ENCODE data around the gene IFNGR1. TPM values are rescaled to one million over a fixed set of nuclear protein-coding genes. Genes with fewer than 3 reads are reported as not detected.

Gene IFNGR1
- total RNA-seq, 1 donor from 2014 or later, result 23.0 TPM

DNA sequence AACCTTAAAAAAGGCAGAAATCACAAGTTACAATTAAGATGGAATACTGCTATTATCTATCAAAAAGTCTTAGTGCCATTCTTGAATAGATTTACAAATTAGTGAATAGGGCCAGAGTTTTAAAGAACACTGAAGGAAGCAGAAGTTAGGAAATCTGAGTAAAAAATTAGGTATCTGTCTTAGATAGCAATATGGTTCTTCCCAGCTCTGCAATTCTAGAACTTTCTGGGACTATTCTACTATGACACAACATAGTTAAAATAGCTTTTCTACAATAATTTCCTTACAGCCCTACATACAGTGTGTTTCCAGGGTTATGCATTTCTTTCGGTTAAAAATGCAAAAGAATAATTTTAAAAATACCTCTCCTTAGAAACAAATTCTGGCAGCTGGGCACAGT, 18.2 kb downstream of the IFNGR1 start:
- H3K9me3 Mint-ChIP-seq, result no peaks in the 10 kb centered on the region
- H3K27me3 Mint-ChIP-seq (ENCODE audit: low read depth), result no peaks in the 10 kb centered on the region
- H3K36me3 Mint-ChIP-seq (ENCODE audit: low read depth), result peaks cover 33% of the 10 kb centered on the region
- DNase-seq (ENCODE audit: low read depth, low spot score), result no peak
- H3K4me3 Mint-ChIP-seq, result no peak overlapping the region
- no peaks in the 10 kb centered on the region for H3K4me1 Mint-ChIP-seq
- TF ChIP-seq, protein P1, sequence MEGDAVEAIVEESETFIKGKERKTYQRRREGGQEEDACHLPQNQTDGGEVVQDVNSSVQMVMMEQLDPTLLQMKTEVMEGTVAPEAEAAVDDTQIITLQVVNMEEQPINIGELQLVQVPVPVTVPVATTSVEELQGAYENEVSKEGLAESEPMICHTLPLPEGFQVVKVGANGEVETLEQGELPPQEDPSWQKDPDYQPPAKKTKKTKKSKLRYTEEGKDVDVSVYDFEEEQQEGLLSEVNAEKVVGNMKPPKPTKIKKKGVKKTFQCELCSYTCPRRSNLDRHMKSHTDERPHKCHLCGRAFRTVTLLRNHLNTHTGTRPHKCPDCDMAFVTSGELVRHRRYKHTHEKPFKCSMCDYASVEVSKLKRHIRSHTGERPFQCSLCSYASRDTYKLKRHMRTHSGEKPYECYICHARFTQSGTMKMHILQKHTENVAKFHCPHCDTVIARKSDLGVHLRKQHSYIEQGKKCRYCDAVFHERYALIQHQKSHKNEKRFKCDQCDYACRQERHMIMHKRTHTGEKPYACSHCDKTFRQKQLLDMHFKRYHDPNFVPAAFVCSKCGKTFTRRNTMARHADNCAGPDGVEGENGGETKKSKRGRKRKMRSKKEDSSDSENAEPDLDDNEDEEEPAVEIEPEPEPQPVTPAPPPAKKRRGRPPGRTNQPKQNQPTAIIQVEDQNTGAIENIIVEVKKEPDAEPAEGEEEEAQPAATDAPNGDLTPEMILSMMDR (conservative IDR thresholded peaks at IDR 0.05), result no peak
- H3K27ac Mint-ChIP-seq (ENCODE audit: unreplicated experiment), result no peak overlapping the region

DNA sequence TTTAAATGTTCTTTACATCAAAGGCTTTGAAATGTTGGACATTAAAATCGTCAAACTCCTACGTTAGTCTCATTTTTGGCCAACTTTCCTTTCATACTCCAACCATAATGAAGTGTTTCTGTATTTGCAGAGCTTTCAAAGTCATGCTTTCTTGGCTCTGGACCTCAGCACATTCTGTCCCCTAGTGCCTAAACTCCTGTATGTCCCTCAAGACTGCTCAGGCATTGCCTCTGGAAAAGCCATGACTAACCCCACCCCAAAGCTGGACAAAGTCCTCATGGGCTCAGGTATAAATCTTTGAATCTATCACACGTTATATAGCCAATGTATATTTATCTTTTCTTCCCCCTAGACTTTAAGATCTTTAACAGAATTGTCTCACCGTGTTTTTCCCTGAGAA, 18.9 kb downstream of the IFNGR1 start:
- TF ChIP-seq, protein P1 (conservative IDR thresholded peaks at IDR 0.05), result no peak
- DNase-seq (ENCODE audit: low read depth, low spot score), result no peak
- H3K4me1 Mint-ChIP-seq, result no peaks in the 10 kb centered on the region
- no peak overlapping the region for H3K27ac Mint-ChIP-seq (ENCODE audit: unreplicated experiment)
- H3K4me3 Mint-ChIP-seq, result no peak overlapping the region
- H3K27me3 Mint-ChIP-seq (ENCODE audit: low read depth), result no peaks in the 10 kb centered on the region
- no peaks in the 10 kb centered on the region for H3K9me3 Mint-ChIP-seq
- peaks cover 30% of the 10 kb centered on the region for H3K36me3 Mint-ChIP-seq (ENCODE audit: low read depth)

DNA sequence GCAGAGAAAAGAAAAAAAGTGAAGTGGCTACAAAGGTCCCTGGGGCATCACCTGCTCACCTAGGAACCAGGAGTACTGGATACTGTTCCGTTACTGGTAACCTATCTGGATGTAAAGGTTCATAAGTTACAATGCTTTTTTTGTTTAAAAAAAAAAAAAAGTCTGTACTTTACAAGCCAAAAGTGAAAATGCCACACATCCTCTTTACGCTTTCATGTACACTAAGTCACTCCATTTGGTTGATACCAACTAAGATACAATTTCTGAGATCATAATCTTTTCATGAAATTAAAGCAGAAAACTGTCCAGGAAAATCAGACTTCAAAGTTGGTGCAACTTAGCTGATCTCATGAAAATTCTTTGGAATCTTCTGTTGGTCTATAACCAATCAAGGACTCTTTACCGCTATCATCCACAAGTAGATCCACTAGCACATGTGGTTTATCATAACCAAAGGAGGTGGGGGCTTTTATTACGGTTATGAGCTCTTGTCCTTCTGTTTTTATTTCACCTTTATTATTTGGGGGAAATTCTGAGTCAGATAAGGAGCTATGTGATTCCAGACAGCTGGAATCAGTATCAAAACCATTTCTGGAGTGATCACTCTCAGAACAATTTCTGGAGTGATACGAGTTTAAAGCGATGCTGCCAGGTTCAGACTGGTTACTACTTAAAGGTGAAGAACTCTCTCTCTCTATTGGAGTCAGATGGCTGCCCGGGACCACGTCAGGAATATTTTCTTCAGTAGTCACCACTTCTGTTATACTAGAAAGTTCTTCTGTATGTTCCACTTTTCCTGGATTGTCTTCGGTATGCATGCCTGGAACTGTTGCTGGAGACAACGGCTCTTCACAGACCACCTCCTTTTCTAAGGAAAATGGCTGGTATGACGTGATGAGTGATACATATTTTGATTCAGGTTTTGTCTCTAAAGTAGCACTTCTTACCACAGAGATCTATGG, 21.2 kb downstream of the IFNGR1 start:
- TF ChIP-seq, protein P1 (conservative IDR thresholded peaks at IDR 0.05), result no peak
- Mint-ChIP-seq H3K27ac (ENCODE audit: unreplicated experiment) (no peak overlapping the region), H3K4me3 (no peak overlapping the region), H3K27me3 (ENCODE audit: low read depth) (no peaks in the 10 kb centered on the region), H3K9me3 (no peaks in the 10 kb centered on the region), H3K4me1 (no peaks in the 10 kb centered on the region), H3K36me3 (ENCODE audit: low read depth) (peaks cover 19% of the 10 kb centered on the region)
- no peak for DNase-seq (ENCODE audit: low read depth, low spot score)

DNA sequence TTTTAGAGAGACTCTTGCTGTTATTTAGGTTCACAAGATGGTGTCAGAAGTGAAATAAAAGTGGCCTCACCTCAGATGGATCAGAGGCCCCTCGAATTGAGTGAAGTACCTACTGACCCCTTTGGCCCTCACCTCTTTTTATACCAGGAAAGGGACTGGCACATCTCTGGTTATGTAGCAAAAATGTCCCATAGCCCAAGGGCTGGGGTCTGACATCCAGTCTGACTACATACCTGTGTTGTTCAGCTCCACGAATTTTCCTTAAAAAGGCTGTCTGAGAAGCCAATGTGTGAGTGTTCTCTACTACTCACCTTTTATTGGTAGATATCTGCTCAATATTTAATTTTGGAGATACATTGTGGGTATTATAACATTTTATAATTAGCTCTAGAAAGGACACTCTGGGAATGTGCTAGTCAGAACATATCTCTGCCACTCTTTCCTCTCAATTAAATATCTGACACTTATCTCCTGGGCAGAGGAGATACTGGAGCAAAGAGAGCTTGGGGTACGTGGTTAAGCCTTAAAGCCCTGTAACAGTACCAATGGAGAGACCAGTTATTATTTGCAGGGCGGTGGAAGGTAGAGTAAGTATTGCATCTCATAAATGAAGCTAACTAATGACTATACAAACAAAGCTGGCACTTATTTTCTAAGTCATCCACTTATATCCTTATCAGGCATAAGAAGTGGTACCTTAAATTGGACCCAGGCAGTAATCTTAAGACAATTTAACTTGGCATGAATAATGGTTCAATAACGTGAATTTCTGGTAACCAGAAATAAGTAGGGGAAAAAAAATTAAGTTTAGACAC, 25.7 kb downstream of the IFNGR1 start:
- no peaks in the 10 kb centered on the region for H3K27me3 Mint-ChIP-seq (ENCODE audit: low read depth)
- H3K27ac Mint-ChIP-seq (ENCODE audit: unreplicated experiment), result no peak overlapping the region
- no peak for DNase-seq (ENCODE audit: low read depth, low spot score)
- H3K4me3 Mint-ChIP-seq, result no peak overlapping the region
- no peaks in the 10 kb centered on the region for H3K4me1 Mint-ChIP-seq
- peaks cover 12% of the 10 kb centered on the region for H3K36me3 Mint-ChIP-seq (ENCODE audit: low read depth)
- TF ChIP-seq, protein P1 (conservative IDR thresholded peaks at IDR 0.05), result no peak
- H3K9me3 Mint-ChIP-seq, result peaks cover 3% of the 10 kb centered on the region

DNA sequence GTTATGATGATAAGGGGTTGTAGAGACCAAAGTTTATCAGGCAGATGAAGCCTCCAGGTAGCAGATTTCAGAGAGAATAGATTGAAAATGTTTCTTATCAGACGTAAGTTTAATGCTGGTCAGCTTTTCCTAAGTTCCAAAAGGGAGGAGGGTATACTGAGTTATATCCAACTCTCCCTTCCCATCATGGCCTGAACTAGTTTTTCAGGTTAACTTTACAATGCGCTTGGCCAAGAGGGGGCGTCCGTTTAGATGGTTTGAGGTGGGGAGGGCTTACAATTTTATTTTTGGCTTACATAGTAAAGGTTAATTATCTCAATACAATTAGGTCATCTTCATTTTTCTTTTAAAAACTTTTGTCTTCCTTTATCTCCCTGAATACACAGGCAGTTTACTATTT, 26.4 kb downstream of the IFNGR1 start:
- H3K4me3 Mint-ChIP-seq, result no peak overlapping the region
- TF ChIP-seq, protein P1 (conservative IDR thresholded peaks at IDR 0.05), result no peak
- no peak overlapping the region for H3K27ac Mint-ChIP-seq (ENCODE audit: unreplicated experiment)
- H3K36me3 Mint-ChIP-seq (ENCODE audit: low read depth), result peaks cover 7% of the 10 kb centered on the region
- DNase-seq (ENCODE audit: low read depth, low spot score), result no peak
- no peaks in the 10 kb centered on the region for H3K27me3 Mint-ChIP-seq (ENCODE audit: low read depth)
- no peaks in the 10 kb centered on the region for H3K4me1 Mint-ChIP-seq
- H3K9me3 Mint-ChIP-seq, result peaks cover 3% of the 10 kb centered on the region

Data from neural crest cell (in vitro differentiated cells).